NCI-H345 (cell line): ENCODE measurements around the gene FAM216B.

Experiments used
- DNase-seq: peaks from one replicate; lab custom pipeline; 2025; lab: John Stamatoyannopoulos, UW

Gene FAM216B

GRCh38 chr13:42834946-42835345 is 53.6 kb downstream of the FAM216B start:
- no peak for DNase-seq

GRCh38 chr13:42836930-42837690 is 55.7 kb downstream of the FAM216B start:
- no peak for DNase-seq
